HG02970 (cell line): Measurements from ENCODE around the gene CLBA1.
"Not testable (repeated sequence)": the region's sequence is repeated elsewhere in the genome, so short reads cannot be mapped to it uniquely, and the experiment has no call there.

Source experiments
- ATAC-seq: cut with Tn5 transposase; IDR thresholded peaks from one replicate; pipeline ENCODE4 v1.9.1; 2021; ENCODE audit warnings: mild to moderate bottlenecking, moderate library complexity, moderate number of reproducible peaks; ENCODE audit not compliant: unreplicated experiment, low FRiP score

Gene CLBA1

DNA sequence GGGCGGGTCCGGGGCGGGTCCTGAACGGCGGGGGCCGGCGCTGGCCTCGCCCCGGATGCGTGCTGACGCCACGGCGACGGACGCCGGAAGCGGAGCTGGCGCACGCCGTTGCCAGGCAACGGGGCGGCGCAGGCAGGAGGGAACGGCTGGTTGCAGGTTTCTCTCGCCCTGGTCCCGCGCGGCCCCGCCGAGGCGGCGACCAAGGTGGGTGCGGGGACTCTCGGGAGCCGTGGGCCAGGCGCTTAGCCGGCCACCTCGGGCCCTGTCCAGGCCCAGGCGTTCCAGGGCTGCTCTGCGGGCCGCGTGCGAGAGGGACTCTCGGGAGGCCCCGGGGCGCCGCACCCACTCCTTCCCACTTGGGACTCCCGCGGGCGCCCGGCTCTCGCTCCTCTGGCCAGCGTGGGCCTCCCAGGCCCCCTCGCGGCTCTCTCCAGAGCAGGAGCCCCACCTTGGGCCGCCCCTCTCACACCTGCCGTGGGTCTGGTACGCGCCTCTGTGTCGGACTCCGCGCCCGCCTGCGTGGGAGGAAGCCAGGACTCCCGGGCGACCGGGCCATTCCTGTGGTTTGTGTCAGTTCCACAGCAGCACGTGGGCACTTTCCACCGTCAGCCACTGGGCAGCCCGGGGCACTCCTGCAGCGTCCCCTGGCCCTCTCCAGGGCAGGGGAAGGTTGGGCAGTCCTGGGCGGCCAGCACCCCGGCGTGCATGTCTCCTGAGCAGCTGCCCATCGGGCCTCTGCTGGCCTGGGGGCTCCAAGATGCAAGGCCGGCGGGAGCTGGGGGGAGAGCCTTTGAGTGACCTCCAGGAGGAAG lies at the start of gene CLBA1:
Gene CLBA1, plus strand, starts transcription at position 114 of the 812 bp plus-strand sequence. Its CDS starts 644 bp downstream, at position 758.
- ATAC-seq, result peak; percentile 87

DNA sequence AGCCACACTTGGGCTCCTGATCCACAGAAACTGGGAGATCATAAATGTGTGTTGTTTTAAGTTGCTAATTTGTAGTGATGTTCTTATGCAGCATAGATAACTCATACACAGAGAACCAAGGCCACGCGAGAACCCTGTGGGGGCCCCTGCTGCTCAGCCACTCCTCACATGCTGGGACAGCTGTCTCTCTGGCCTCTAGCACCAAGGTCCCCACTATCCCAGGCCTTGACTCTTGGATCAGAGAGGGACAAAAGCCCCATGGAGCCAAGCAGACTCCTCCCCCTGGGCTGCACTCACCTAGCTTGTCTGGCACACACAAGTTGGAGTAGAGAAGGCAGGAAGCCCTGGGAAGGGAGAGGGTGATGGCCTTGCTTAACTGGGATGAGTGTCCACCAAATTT lies 49.6 kb upstream of the CLBA1 start:
- no peak for ATAC-seq

DNA sequence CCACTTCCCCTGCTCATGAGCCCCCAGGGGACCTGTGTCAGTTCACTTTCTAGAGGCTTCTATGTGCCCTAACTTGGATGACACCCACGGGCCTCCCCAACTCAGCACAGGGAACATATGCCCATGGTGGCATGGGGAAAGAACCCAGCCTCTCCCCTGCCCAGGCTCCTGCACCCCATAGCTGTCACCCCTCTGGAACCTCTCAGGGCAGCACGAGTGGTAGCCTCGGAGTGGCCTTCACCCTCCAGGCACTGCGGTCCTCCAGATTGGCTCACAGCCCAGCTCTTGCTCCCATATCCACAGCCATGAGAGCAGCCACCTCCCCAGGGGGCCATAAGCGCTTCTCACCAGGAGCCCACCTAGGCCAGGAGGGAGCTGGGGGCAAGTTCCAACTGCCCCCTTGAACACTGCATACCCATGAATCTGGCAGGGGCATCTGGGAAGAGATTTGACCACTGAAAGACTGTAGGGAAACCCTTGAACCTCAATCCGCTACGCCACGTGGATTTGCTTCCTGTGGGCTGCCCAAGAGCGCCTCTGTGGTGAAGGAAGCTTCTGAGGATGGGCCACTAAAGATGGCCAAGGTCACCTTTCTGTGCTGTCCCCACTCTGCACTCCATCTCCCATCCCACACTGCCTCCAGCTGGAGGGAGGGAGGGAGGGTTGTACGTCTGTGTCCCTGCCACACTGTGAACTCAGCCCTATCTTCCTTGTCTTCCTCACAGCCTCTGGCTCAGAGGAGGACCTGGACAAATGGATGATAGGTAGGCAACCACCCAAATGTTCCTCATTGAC lies 49.0 kb upstream of the CLBA1 start:
- ATAC-seq, result no peak

DNA sequence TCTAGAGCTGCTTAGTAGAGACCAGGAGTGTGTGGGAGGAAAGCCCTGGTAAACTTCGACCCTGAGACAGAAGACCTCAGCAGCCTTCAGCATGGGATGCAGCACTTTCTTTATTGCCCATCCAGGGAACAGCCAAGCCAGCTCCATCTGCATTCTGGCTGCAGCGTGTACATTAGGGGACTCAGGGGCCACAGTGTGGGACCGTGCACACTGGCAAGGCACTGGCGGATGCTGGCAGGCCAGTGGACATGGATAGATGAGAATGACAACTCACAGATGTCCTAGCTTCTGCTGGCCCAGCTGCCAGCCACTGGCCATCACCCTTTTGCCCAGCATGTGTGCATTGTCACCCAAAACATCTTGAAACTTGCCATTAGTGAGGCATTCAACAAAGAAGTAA lies 48.4 kb upstream of the CLBA1 start:
- no peak for ATAC-seq

DNA sequence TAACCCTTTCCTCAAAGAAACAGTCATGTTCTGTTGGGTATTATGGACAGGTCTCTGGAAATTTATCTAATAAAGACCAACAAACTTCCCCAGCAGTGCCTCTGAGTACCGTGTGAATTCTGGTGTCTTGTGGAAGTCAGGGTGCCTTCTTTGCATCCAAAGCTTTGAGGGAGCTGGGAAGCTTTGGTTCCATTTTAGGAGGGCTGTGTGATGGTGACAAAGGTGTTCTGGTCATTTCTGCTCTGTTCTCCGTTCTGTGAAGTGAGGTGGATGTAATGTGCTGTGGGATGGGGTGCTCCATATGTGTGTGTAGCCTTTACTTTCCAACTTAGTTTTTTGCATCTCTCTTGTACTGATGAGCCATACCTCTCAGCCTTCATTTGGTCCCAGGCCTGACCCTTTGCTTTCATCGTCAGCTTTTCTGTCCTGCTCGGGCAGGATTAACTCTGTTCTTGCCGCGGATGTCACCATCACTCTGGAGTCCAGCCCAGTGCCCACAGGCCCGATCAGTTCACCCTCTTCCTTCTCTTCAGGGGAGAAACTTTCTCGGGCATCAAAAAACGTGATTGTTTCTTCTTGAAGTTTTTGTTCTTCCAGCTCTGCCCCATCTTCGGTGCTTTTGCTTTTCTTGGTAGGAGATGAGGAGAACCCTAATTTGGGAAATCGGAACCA lies 47.8 kb upstream of the CLBA1 start:
- no peak for ATAC-seq

DNA sequence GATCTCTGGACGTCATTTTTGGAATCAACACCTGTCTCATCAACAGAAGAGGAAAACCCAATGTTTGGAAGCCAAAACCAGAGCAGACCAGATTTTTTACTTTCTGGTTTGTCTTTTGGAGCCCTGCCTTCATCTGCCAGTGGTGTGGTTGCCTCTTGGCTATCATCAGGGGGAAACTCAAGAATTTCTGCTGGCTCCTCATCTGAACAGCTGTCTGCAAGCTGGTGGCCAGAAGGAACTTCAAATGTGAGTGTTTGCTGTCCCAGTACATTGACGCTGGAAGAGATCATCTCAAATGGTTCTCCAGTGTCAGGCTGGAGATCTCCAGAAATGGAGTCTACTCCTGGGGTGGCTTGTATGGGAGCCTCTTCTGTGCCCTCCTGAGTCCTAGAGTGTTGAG lies 47.2 kb upstream of the CLBA1 start:
- no peak for ATAC-seq

DNA sequence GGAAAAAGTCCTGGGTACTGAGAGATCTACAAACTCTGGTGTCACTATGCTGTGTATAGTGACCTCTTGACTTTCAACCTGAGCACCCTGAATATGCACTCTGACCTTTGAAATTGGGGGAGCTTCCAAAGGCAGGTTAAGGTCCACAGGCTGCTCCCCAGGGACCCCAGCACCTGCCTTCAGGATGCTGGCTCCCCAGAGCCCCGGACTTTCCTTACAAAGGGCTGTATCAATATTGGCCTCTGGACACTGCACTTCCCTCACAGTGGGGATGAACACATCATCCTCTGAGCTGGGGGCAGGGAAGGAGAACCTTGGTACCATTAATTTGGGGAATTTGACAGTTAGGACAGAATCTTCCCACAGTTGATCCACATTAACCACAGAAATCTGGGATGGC lies 46.6 kb upstream of the CLBA1 start:
- no peak for ATAC-seq

DNA sequence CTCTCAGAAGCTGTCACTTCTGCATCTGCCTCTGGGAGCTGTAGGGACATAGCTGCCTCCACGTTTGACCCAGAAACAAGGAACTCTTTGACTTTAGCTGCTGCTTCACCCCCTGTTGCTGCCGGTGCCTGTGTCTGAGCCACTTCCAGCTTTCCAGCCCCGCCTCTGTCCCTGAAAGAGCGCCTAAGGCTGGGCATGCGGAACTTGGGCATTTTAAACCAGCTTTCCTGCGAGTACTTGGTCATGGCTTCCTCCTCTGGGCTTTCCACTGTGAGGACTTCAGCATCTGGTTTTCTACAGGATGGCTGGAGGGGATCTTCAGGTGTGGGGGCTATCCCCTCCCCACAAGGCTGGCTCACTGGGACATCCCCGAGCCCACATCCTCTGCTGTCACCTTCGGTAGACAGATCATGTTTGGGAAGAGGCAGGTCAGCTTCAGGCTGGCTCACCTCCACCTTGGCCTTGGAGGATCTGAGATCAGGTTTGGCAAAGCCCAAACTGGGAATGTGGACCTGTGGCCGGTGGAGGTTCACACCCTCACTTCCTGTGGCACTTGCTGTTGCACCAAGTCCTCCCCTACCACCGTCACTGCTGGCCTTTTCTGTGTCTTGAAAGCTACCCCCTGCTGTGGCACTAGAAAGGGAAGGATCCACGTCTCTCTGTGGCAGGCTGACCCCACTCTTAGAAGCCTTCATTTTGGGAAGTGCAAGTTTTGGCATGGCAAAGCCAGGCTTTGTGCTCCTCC lies 45.8 kb upstream of the CLBA1 start:
- no peak for ATAC-seq

DNA sequence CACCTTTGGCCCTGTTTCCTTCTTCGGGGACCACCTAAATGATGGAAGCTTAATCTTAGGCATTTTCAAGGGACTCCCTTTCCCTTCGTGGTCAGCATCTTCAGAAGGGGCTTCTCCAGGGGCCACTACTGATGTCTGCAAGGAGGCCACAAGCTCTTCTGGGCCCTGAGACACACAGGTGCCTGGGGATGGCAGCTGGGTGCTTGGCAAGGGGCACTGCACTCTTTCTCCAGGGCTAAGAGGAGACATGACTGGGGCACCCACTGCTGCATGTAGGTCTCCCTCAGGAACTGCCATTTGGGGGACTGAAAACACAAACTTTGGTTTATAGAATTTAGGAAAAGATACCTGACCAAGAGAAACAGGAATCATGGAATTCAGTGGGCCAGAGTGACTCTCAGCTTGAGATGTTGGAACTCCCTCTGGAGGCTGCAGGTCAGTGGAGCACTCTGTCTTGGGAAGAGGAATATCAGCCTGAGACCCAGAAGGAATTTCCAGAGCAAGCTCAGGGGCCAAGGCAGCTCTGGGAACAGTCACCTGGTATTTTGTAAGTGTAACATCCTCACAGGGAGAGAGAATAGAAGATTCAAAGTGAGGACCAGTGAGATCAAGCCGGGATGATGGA lies 45.0 kb upstream of the CLBA1 start:
- no peak for ATAC-seq

DNA sequence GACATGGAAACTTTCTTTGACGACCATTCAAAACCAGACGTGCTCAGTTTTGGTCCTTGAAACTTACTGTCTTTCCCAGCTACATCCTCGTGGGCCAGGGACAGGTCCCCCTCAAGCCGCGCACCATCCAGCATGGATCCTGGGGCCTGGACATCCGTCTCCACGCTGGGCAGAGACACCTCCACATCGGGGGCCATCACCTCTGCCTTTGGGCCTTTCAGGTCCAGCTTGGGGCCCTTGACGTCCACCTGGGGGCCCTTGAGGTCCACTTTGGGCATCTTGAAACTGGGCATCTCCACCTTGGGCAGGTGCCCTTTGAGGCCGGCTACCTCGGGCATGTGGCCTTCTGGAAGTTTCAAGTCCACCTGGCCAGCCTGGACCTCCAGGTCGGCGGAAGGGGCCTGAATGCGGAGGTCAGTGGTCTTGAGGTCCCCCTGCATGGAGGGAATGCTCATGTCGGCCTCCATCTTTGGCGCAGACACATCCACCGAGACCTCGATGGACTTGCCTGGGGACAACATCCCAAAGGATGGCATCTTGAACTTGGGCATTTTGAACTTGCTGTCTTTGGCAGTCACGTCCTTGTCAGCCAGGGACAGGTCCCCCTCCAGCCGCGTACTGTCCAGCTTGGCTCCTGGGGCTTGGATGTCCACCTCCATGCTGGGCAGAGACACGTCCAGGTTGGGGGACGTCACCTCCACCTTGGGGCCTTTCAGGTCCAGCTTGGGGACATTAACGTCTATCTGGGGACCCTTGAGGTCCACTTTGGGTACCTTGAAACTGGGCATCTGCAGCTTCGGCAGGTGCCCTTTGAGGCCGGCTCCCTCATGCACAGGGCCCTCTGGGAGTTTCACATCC lies 43.9 kb upstream of the CLBA1 start:
- ATAC-seq, result no peak

DNA sequence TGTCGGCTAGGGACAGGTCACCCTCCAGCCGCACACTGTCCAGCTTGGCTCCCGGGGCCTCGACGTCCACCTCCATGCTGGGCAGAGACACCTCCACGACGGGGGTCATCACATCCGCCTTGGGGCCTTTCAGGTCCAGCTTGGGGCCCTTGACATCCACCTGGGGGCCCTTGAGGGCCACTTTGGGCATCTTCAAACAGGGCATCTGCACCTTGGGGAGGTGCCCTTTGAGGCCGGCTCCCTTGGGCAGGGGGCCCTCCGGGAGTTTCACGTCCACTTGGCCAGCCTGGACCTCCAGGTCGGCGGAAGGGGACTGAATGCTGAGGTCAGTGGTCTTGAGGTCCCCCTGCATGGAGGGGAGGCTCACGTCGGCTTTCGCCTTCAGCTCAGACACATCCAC lies 43.0 kb upstream of the CLBA1 start:
- no peak for ATAC-seq

DNA sequence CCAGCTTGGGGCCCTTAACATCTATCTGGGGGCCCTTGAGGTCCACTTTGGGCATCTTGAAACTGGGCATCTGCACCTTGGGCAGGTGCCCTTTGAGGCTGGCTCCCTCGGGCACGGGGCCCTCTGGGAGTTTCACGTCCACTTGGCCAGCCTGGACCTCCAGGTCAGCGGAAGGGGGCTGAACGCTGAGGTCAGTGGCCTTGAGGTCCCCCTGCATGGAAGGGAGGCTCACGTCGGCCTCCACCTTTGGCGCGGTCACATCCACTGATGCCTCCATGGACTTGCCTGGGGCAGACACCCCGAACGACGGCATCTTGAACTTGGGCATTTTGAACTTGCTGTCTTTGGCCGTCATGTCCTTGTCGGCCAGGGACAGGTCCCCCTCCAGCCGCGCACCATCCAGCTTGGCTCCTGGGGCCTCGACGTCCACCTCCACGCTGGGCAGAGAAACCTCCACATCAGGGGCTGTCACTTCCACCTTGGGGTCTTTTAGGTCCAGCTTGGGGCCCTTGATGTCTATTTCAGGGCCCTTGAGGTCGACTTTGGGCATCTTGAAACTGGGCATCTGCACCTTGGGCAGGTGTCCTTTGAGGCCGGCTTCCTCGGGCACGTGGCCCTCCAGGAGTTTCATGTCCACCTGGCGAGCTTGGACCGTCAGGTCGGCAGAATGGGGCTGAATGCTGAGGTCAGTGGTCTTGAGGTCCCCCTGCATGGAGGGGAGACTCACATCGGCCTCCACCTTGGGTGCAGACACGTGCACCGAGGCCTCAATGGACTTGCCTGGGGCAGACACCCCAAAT lies 42.2 kb upstream of the CLBA1 start:
- not testable (repeated sequence) for ATAC-seq

DNA sequence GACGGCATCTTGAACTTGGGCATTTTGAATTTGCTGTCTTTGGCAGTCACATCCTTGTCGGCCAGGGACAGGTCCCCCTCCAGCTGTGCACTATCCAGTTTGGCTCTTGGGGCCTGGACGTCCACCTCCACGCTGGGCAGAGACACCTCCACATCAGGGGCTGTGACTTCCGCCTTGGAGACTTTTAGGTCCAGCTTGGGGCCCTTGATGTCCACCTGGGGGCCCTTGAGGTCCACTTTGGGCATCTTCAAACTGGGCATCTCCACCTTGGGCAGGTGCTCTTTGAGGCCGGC lies 41.6 kb upstream of the CLBA1 start:
- not testable (repeated sequence) for ATAC-seq

DNA sequence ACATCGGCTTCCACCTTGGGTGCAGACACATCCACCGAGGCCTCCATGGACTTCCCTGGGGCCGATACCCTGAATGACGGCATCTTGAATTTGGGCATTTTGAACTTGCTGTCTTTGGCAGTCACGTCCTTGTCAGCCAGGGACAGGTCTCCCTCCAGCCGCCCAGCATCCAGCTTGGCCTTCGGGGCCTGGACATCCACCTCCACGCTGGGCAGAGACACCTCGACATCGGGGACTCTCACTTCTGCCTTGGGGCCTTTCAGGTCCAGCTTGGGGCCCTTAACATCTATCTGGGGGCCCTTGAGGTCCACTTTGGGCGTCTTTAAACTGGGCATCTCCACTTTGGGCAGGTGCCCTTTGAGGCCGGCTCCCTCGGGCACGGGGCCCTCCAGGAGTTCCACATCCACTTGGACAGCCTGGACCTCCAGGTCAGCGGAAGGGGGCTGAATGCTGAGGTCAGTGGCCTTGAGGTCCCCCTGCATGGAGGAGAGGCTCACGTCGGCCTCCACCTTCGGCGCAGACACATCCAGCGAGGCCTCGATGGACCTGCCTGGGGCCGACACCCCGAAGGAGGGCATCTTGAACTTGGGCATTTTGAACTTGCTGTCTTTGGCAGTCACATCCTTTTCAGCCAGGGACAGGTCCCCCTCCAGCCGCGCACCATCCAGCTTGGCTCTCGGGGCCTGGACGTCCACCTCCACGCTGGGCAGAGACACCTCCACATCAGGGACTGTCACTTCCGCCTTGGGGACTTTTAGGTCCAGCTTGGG lies 41.0 kb upstream of the CLBA1 start:
- not testable (repeated sequence) for ATAC-seq

DNA sequence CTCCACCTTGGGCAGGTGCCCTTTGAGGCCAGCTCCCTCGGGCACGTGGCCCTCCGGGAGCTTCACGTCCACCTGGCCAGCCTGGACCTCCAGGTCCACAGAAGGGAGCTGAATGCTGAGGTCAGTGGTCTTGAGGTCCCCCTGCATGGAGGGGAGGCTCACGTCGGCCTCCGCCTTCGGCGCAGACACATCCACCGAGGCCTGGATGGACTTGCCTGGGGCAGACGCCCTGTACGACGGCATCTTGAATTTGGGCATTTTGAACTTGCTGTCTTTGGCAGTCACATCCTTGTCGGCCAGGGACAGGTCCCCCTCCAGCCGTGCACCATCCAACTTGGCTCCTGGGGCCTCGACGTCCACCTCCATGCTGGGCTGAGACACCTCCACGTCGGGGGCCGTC lies 40.3 kb upstream of the CLBA1 start:
- ATAC-seq, result not testable (repeated sequence)

DNA sequence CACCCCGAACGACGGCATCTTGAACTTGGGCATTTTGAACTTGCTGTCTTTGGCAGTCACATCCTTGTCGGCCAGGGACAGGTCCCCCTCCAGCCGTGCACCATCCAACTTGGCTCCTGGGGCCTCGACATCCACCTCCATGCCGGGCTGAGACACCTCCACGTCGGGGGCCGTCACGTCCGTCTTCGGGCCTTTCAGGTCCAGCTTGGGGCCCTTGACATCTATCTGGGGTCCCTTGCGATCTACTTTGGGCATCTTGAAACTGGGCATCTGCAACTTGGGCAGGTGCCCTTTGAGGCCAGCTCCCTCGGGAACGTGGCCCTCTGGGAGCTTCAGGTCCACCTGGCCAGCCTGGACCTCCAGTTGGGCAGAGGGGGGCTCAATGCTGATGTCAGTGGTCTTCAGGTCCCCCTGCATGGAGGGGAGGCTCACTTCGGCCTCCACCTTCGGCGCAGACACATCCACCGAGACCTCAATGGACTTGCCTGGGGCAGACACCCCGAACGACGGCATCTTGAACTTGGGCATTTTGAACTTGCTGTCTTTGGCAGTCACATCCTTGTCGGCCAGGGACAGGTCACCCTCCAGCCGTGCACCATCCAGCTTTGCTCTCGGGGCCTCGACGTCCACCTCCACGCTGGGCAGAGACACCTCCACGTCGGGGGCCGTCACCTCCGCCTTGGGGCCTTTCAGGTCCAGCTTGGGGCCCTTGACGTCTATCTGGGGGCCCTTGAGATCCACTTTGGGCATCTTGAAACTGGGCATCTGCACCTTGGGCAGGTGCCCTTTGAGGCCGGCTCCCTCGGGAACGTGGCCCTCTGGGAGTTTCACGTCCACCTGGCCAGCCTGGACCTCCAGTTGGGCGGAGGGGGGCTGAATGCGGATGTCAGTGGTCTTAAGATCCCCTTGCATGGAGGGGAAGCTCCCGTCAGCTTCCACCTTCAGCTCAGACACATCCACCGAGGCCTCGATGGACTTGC lies 39.3 kb upstream of the CLBA1 start:
- ATAC-seq, result not testable (repeated sequence)

DNA sequence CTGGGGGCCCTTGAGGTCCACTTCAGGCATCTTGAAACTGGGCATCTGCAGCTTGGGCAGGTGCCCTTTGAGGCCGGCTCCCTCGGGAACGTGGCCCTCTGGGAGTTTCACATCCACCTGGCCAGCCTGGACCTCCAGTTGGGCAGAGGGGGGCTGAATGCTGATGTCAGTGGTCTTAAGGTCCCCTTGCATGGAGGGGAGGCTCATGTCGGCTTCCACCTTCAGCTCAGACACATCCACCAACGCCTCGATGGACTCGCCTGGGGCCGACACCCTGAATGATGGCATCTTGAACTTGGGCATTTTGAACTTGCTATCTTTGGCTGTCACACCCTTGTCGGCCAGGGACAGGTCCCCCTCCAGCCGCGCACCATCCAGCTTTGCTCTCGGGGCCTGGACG lies 38.4 kb upstream of the CLBA1 start:
- not testable (repeated sequence) for ATAC-seq
